ENCODE results near the gene MRPS5.

- TF ChIP-seq CTCF (IDR thresholded peaks at IDR 0.05 in 4 of 5, conservative IDR thresholded peaks at IDR 0.05 in 1 of 5) = no peak
- TF ChIP-seq POLR2A (IDR thresholded peaks at IDR 0.05) = no peak
Measured at GRCh38 chr2:95069465-95069864, 52.1 kb downstream of the MRPS5 start.

Data from gastrocnemius medialis (tissue), 4 donors.